ENCODE measurements around the gene MGAT4D. TPM values are rescaled to one million over a fixed set of nuclear protein-coding genes. Genes with fewer than 3 reads are reported as not detected.
A peak's percentile ranks its signal among the peaks of the same experiment; 100 is the strongest.

The MGAT4D gene
- total and polyA plus RNA-seq, 2 donors (not counting 1 experiment from before 2014, with no cell fraction given), result not detected

DNA sequence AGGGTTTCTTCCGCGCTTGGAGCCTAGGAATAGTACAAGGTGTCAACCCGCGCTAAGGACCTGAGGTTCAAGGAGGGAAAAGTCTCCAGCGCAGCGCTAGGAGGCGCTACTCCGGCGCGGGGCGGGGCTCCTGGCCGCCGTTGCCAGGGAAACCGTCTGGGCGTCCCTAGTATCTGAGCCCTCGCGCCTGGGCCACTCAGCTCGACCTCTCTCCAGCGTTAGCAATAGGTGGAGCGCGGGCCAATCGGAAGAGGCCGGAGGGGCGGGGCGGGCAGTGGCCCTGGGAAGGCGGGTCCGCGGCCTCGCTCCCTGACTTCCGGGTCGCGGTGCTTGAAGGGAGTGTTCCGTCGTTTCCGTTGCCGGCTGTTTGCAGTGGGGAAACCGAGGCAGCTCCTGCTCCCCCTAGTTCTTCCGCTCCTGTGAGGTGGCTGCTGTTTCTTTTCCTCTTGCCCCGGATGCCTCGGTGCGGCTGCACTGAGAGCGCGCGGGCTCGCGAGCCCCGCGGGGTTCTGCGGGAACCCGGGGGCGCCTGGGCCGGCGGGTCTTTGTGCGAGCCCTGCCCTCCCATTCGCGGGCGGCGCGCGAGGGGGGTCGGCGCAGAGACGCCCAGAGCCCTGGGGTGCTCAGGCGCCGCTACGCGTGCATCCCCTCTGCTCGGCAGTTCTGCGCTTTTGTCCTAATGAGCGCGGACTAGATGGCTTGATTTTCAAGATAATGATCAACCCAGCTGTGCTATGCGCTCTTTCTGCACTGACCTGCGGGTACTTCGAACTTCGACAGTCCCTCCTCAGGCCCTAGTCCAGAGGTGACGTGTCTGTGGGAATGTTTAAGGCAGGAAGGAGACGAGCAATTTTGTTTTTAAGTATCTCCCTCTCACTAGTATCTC is 26.0 kb upstream of the MGAT4D start, which contains the start of gene ELMOD2:
TSS of gene ELMOD2 (plus strand) at position 312 of the 886 bp plus-strand sequence. CDS start 1,261 bp downstream, outside the sequence.
- TF ChIP-seq CTCF (conservative IDR thresholded peaks at IDR 0.05 in 1 of 2, IDR thresholded peaks at IDR 0.05 in 1 of 2; ENCODE audit: low read depth in 1 of 2, low read length in 2 of 2), result peak; percentile 88 to 91
- no peak for TF ChIP-seq EZH2 (IDR thresholded peaks at IDR 0.05; ENCODE audit: low read length, missing control alignments)
- no peaks in the 10 kb centered on the region for H3K4me1 ChIP-seq (ENCODE audit: control insufficient read depth, extremely low read depth, insufficient read depth, low read length)
- no peaks in the 10 kb centered on the region for H3K9me3 ChIP-seq (ENCODE audit: control insufficient read depth, insufficient read depth, low read depth, low read length)
- DNase-seq (ENCODE audit: low read depth in 2 of 2), result peak; percentile 96 to 97
- H3K9ac ChIP-seq (ENCODE audit: insufficient read depth, low read length), result peak within 1 kb of the TSS; percentile 83
- H3K27me3 ChIP-seq (ENCODE audit: control insufficient read depth, insufficient read depth, low read length), result no peaks in the 10 kb centered on the region
- no peaks in the 10 kb centered on the region for H4K20me1 ChIP-seq (ENCODE audit: control insufficient read depth, extremely low read depth, insufficient read depth, low read length)
- peak within 1 kb of the TSS; percentile 96 for H3K4me2 ChIP-seq (ENCODE audit: extremely low read depth, insufficient read depth, low read length)
- H3K4me3 ChIP-seq (replicated peaks in 1 of 4; ENCODE audit: control extremely low read depth in 1 of 4, insufficient read depth in 1 of 4, low read depth in 3 of 4, low read length in 4 of 4), result peak within 1 kb of the TSS; percentile 89 to 96 (median 92)
- no peaks in the 10 kb centered on the region for H3K36me3 ChIP-seq (ENCODE audit: control insufficient read depth, insufficient read depth, low read length)
- peak within 1 kb of the TSS; percentile 98 for H2AFZ ChIP-seq (ENCODE audit: low read length)
- peak within 1 kb of the TSS; percentile 84 for H3K27ac ChIP-seq (ENCODE audit: insufficient read depth, low read length)
- H3K79me2 ChIP-seq (ENCODE audit: control insufficient read depth, insufficient read depth, low read length), result peaks cover 6% of the 10 kb centered on the region

- Histone ChIP-seq H3K4me2 (ENCODE audit: extremely low read depth, insufficient read depth, low read length) (peak overlapping the region; percentile 86), H3K9ac (ENCODE audit: insufficient read depth, low read length) (no peak overlapping the region)
Measured at GRCh38 chr4:140523370-140523856, 25.3 kb upstream of the MGAT4D start.

More at GRCh38 chr4:140523370-140523856, 25.3 kb upstream of the MGAT4D start:
- Histone ChIP-seq H3K36me3 (ENCODE audit: control insufficient read depth, insufficient read depth, low read length) (no peaks in the 10 kb centered on the region), H3K9me3 (ENCODE audit: control insufficient read depth, insufficient read depth, low read depth, low read length) (no peaks in the 10 kb centered on the region), H4K20me1 (ENCODE audit: control insufficient read depth, extremely low read depth, insufficient read depth, low read length) (no peaks in the 10 kb centered on the region), H3K27me3 (ENCODE audit: control insufficient read depth, insufficient read depth, low read length) (no peaks in the 10 kb centered on the region), H3K4me1 (ENCODE audit: control insufficient read depth, extremely low read depth, insufficient read depth, low read length) (no peaks in the 10 kb centered on the region), H3K4me3 (replicated peaks in 1 of 4; ENCODE audit: control extremely low read depth in 1 of 4, insufficient read depth in 1 of 4, low read depth in 3 of 4, low read length in 4 of 4) (peak overlapping the region; percentile 46 to 90 (median 82)), H2AFZ (ENCODE audit: low read length) (peak overlapping the region; percentile 89), H3K79me2 (ENCODE audit: control insufficient read depth, insufficient read depth, low read length) (peaks cover 6% of the 10 kb centered on the region), H3K27ac (ENCODE audit: insufficient read depth, low read length) (no peak overlapping the region)
- DNase-seq (ENCODE audit: low read depth in 2 of 2), result no peak
- TF ChIP-seq EZH2 (IDR thresholded peaks at IDR 0.05; ENCODE audit: low read length, missing control alignments) (no peak), CTCF (conservative IDR thresholded peaks at IDR 0.05 in 1 of 2, IDR thresholded peaks at IDR 0.05 in 1 of 2; ENCODE audit: low read depth in 1 of 2, low read length in 2 of 2) (no peak)
